T-helper 9 cell (primary cell): ENCODE data around the gene SMAD3.
A peak's percentile ranks its signal among the peaks of the same experiment; 100 is the strongest.
"Not testable (repeated sequence)": the region's sequence is repeated elsewhere in the genome, so short reads cannot be mapped to it uniquely, and the experiment has no call there.

ENCODE experiments used
- DNase-seq: peaks from one replicate; pipeline ENCODE4 v3.0.0-alpha.2; 2020

Gene SMAD3

DNA sequence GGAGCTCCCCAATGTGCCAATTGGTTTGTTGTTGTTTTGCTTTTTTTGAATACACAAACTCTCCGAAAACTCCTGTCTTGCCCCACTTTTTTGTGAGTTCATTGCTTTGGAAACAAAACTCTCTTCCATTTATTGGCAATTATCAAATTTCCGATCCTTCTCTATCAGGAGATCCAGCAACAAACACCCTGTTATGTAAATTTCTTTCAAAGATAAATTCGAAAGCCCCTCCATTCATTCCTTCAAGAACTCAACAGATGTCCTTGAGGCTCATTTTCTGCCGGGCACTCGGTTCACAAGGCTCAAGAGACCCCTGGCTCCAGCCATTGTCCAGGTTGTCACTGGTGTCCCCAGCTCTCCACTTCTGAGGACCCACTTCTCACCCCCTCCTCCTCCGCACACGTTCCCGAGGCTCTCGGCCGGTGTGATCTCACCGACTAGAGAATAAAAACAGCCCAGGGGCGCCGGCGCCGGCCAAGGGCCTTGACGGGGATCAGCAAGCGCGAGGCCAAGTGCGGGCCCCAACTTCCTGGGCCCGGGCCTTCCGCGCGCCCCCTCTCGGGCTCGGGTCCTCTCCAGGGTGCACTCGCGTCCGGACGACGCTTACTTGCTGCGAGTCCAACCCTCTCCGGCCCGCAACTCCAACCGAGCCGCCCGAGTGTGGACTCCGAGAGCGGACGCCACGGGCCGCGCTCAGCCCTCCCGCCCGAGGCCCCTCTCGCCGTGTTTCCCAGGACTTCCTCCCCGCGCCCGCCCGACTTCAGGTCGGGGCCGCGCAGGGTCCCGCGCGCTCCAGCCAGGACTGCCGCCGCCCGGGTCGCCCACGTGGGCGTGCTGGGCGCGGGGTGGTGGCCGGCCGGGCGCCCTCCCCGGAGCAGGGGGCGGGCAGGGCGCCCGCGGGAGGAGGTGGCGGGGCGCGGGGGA is 533 bp upstream of the SMAD3 start:
- peak; percentile 28 for DNase-seq

DNA sequence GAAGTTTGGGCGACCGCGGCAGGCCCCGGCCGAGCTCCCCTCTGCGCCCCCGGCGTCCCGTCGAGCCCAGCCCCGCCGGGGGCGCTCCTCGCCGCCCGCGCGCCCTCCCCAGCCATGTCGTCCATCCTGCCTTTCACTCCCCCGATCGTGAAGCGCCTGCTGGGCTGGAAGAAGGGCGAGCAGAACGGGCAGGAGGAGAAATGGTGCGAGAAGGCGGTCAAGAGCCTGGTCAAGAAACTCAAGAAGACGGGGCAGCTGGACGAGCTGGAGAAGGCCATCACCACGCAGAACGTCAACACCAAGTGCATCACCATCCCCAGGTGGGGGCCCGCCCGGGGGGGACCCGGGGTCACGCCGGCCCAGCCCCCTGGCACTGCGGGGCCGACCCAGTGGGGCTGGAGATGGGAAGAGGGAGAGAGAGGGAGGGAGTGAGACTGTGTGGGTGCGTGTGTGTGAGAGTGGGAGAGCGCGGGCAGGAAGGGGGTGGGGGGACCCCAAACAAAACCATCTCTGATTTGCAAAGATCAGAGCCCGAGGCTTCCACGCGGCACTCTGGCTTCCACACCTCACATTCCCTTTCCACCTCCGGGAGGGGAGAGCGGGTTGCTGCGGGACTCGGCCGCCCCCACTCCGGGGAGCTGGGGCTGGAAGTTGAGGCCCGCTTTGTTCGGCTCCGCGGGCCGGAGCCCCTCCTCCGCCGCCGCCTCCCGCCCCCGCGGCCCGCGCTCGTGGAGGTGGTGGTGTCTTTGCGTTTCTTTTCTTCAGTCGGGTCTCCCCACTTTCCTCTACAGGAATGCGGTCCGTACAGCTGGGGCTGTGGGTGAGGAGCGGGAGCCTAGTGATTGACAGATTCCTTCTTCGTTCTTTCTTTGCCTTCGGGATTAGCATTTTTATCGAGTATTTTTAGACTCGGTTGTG is 898 bp downstream of the SMAD3 start:
- peak; percentile 14 for DNase-seq

DNA sequence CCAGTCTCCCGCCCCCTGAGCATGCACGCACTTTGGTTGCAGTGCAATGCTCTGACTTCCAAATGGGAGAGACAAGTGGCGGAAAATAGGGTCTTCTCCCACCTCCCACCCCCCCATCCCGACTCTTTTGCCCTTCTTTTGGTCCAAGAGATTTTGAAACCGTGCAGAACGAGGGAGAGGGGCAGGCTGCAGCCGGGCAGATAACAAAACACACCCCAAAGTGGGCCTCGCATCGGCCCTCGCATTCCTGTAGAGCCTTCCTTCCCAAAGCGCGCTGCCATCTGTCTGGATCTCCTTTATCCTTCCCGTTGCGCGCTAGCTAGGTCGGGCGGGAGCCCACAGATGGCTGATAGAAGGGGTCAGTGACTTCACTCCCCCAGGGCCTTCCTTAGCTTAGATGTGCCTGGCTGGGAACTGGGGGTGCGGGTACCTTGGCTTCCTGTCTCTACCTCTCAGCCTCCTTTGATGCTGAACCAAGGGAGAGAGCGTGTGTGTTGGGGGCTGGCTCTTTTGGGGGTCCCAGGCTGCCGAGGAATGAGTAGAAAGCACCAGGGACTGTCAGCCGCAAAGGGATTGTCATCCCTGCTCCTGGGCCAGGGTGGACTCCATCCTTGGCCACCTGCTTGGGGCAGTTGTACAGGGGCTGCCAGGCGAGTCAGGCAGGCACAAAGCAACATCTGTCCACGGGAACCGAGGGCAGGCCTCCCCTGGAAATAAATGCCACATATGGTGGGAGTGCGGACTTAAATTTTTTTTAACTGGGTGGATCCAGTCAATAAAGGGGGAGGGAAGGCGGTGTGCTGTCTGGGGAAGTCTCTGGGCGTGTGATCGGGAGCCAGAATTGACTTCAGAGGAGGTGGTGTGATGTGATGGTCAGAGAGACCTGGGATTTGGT is 1.8 kb downstream of the SMAD3 start:
- DNase-seq: no peak

DNA sequence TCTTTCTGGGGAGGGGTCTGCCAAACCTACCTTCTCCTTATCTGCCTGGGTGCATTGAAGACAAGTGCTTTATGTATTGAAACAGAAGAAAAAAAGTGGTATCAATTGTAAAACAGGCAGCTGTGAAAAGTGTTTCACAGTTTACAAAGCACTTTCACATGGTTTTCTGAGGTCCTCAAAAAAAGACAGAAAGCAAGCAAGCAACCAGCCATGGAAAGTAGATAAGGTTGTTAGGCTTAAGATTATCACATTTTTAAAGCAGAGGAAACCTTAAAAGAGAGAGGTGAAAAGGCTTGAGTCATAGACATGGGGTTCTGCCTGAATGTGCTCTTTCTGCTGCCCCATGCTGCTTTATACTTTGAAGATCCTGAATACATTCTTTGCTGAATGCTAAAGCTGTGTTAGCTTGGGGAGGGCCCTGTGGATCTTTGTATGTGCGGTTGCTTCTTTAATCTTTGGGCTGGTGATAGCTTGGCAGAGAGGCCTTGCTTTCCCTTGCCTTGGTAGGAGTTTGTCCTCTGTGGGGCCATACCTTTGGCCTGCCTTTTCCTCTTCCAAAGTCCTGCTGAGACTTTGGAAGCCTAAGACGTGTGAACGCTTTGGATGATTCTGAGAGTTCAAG is 2.6 kb downstream of the SMAD3 start:
- DNase-seq: no peak

DNA sequence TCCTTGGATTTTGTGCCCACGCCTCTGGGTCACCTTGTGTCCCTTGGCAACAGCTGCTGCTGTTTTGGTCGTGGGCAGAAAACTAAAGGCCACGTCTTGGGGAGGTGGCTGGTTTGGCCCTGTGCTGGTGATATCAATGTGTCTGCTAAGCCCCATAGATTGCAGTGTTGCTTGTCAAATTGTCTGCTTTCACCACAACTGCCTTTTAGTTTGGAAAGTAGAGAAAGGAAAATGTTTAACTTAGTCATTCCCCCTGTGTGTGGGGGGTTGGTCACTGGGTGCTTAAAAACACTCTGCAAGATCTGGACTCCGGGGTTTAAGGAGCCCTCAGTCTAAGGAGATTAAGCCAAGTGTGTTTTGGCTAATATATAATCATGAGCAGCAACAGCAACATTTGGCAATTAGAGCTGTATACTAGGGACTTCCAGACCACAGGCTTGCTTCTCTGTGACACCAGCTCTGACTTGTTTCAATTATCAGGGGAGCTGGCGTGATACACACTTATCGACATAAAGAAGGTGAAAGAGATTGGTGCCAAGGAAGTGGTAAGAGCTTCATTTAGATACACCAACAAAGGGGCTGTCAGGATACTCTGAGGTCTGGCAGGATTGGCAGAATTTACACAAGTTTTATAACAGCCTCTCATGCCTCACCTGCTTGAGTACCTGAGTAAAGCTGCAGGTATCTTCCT is 3.5 kb downstream of the SMAD3 start:
- no peak for DNase-seq

DNA sequence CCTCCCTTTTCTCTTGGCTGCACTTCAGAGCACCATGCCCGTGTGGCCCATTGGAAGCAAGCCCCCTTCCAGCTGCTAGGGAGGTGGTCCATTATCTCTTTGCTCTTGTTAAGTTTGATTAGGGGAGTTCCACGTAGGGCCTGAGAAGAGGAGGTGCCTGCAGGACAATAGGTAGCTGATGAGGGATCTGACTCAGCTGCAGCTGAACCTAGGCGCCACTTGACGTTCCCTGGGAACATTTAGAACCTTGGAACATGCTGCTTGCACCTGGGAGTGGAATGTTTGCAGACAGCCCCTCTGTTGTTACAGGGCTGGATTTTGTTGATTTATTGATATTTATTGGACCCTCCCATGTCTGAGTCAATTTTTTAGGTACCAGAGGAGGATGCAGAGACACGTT is 4.7 kb downstream of the SMAD3 start:
- DNase-seq: no peak

DNA sequence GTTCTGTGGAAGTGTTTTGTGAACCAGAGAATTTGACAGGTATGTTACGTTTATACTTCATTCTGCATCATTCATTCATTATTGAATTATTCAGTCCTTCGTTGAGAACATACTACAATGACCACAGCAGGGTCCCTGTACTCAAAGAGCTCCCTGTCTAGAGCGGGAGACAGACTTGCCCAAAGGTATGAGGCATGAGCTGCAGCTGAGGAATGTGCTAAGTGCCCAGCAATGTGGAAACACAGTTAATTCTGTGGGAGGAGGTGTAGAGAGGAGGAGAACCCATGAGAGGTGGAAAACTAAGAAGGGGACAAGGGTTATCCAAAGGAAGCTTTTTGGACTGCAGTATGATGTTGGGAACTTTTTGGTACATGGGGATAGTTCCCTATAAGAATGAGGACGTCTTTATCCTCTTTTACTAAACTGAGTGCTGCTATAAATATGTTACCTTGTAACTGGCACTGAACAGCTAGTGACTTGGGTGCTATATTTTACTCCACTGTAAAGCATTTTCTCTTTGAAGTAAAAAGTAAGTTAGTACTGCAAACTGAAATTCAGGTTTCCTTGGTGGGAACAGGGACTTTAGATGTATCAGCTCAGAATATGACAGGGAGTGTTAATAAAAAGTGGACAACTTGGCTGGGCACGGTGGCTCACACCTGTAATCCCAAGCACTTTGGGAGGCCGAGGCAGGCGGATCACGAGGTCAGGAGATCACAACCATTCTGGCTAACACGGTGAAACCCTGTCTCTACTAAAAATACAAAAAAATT is 5.7 kb downstream of the SMAD3 start:
- no peak for DNase-seq

DNA sequence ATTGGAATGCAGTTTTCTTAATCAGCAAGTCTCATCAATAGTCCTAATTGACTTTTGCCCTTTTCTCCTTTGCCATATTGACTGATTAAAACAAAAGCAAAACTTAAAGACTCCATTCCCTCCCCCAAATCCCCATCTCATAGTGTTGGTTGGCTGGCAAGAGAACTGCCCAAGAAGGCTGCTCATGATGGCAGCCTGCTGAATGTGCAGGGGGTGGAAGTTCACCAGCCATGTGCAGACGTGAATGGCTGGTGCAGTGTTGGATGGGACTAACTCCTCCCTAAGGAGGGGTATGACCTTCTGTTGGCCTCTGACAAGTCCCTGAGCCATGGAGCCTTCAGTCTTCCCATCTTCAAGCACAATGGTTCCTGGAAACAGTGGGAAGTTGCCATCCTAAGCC is 7.0 kb downstream of the SMAD3 start:
- no peak for DNase-seq

DNA sequence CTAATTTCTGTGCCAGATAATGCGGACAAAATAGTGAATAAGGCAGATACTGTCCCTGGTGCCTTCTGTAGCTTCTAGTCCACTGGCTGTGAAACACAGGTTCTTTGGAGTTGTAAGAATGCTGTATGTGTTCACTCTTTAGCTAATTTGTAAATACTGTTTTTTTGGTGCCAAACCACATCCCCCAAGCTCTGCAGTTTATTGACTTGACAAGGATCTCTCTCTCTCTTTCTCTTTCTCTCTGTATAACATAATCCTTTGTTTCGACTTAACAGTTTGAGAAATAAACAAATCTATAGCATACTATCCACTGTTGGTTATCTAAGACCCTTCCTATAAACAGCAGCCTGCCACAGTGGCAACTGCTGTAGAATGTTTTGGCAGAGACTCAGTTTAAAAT is 7.6 kb downstream of the SMAD3 start:
- no peak for DNase-seq

DNA sequence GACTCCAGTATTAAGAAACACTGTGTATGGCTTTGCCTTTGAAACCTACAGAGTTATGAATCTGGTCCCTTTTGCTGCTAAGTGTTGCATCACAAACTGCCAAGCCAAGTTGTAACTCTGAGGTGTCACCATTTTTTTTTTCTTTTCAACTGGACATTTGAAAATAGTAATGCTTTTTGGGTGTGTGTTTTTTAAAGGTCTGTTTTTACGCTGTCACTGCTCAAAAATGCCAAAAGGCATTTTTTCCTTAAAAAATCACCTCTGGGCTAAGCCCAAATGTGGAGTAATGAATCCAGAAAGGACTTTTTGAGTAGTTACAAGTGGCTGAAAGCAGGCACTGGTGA is 9.5 kb downstream of the SMAD3 start:
- no peak for DNase-seq

DNA sequence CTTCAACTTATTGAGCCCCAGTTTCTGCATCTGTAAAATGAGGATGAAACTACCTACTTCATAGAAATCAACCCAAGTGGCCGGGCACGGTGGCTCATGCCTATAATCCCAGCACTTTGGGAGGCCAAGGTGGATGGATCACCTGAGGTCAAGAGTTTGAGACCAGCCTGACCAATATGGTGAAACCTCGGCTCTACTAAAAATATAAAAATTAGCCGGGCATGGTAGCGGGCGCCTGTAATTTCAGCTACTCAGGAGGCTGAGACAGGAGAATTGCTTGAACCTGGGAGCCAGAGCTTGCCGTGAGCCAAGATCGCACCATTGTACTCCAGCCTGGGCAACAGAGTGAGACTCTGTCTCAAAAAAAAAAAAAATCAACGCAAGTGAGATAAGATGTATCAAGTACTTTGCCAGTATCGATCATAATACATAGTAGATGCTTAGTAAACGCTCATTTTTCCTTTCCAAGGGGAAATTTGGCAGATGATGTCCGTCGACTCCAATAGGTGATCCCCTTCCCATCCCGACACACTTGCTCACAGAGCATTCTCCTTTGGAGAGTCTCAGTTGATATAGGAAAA is 10.2 kb downstream of the SMAD3 start:
- DNase-seq: not testable (repeated sequence)

DNA sequence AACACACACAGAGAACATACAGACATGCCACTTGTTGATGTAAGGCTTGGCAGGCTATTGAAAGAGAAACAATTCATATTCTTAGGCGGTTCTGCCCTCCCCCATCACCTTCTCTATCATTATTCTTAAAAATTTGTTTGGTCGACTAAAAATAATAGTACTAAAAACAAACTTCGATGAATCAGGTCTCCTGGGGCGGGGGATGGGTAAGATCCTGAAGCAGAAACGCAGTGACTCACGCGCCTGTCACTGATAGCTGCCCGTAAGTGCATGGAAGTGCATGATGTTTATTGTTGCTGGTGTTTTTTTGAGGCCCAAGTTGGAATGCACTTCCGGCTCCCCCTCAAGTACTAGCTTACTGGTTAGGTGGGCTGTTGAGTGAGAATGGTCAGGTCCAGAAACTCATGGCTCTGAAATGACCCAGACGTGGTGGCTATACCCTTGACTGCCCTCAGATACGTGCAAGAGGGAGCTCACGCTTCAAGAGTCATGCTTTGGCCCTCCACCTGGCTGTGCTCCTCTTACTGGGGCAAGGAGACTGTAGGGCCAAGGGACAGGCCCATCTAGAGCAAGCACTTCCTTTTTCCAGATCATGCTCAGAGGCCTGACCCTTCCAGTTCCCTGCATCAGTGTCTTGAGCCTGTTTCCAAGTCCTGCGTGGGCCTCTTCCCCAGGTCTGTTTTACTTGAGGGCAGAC is 10.9 kb downstream of the SMAD3 start:
- DNase-seq: no peak

DNA sequence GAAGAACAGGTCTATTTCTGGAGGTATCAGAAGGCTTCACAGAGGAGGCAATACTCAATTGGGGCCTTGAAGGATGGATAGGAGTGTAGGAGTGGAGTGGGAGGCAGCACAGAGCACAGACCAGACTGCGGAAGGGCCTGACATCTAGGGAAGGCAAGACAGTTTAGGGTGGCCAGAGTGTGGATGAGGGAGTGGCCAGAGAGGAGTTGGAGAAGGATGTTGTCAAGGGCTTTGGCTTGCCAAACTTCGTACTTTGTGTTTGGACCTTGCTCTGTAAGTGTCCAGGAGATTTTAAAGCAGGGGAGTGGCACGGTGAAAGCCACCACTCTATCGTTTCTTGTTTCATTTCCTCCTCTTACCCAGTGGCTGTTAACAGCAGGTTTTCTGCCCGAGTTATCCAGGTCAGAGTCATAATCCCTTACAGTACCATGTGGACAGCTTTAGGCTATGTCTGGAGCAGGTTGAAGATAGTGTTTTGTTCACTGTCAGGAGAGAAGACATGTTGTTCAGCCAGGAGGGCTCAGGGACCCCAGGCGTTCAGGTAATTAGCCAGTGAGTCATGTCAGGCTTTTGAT is 12.3 kb downstream of the SMAD3 start:
- DNase-seq: no peak

DNA sequence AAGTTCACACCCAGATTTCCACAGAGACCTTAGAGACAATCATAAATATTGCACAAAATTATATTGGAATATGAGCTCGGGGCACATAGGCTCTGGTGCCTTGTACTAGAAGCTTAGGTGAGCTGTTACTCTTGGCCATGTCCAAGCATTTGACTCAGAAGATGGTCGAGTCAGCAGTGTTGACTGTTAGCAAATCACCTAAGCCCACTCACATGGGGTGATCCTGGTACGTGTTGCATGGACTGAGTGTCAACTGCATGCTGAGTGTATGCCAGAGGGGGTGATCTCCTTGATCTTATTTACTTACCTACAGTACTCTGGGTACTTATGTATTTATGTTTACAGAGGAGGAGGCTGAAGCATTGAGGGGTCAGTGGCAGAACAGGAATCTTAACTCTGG is 14.0 kb downstream of the SMAD3 start:
- no peak for DNase-seq

DNA sequence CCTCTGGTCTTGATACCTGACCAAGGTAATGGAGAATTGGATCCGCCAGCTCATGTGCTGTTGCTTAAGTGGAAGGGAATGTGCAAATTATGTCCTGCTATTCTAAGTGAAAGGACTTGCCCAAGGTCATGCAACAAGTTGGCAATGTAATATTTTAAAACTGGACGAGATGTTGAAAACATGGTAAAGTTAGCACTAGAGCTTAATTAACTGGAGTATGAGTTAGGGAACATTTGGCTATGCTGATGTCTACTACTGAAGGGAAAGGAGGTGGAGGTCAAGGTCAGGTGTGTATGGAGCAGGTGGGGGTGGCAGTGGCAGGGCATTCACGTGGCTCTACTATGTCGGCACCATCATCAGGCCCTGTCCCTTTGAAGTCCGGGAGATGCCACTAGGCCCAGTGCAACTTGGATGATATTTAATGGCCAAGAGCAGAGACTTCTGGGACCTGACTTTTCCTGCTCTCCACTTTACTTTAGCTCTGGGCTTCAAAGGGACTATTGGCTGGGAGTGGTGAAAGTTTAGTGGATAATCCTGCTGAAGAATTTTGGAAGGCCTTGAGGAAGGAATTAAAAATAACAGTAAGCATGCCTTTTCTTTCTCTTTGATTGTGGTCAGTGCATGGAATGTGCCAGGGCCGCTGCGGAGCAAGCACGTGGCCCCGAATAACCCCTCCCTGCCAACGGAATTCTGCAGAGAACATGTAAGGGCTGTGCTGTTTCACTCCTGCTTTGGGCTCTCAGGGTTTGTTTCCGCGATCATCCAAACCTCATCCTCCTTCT is 14.9 kb downstream of the SMAD3 start:
- DNase-seq: no peak

DNA sequence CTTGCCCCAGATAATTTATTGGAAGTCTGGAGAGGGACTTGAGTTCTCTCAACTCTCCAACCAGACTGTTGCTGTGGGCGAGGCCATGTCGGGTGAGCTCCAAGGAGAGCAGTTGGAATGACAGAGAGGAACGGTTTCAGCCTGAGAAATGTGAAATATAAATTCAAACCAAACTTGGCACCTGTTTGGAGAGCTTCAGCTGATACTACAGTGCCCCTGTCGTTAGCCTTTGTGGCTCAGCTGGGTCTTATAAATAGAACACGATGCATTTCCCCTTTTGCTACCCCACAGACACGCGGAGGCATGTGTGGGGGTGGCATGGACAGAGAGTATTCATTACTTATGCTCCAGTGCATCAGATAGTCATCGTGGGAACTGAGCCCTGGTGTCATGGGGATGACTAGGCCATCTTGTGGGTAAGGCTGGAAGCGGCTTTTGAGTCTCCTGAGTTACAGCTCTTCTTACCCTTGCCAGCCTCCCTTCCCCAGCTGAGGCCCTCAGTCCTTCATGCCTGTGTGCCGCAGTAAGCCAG is 15.6 kb downstream of the SMAD3 start:
- no peak for DNase-seq

DNA sequence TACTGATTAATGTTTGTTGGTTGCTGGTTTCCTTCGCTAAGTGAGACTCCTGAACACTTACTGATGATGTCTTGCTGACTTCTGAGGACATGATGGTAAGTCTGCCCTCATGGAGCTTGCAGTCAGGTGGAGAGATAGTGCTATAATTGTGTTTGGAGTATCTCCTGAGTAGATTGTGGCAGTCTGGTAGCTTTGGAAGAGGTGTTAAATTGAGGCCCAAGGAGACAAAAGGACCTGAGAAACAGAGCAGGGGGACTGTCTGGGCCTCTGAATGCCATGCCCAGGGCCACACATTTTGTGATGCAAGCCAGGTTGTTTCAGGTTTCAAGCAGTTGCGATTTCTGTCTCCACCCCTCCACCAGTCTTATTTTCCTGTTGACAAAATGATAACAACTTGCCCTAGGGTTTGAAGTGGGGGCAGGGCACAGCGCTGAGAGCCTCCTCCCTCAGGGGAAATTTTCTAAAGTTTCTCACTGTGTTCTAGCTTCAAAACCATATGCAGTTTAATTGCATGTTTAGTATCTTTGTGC is 16.7 kb downstream of the SMAD3 start:
- DNase-seq: peak; percentile 48

DNA sequence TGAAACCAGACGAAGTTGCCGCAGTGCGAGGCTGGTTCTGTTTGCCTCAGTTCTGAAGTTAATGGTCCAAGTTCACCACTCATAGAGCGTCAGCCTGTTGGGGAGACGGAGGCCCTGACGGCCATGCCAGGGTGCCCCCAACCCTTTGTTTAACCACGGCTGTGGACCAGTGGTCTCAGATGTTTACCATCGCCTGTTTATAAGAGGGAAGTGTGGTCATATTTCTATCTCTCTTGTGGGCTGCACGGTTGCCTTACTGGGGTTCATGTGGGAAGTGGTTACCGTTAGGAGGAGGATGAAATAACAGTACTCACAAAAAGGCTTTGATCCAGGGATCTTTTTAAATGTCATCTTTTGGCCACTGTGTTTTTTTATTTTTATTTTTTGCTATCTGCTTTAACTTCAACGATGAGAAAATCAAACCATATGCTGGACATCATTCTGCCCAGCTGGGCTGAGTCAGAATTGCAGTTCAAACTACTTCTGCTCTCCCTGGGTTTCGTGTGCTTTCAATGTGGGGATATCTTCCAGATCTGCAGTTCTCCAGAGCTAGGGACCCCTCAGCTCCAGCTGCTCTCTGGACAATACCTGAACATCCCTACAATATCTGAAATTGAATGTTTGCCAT is 17.8 kb downstream of the SMAD3 start:
- DNase-seq: no peak
